ENCODE measurements around the gene GAS7.

GAS7 gene

GRCh38 chr17:9985646-9986045 is 212.8 kb downstream of the GAS7 start:
- DNase-seq (ENCODE audit: low read depth in 1 of 2, low spot score in 1 of 2), result no peak
- no peak overlapping the region for H3K27ac ChIP-seq (replicated peaks)
- TF ChIP-seq POLR2AphosphoS5 (IDR thresholded peaks at IDR 0.05; ENCODE audit: low read depth), result no peak
- TF ChIP-seq SPI1 (IDR thresholded peaks at IDR 0.05; ENCODE audit: borderline replicate concordance, low read depth), result no peak
- TF ChIP-seq, protein P1, sequence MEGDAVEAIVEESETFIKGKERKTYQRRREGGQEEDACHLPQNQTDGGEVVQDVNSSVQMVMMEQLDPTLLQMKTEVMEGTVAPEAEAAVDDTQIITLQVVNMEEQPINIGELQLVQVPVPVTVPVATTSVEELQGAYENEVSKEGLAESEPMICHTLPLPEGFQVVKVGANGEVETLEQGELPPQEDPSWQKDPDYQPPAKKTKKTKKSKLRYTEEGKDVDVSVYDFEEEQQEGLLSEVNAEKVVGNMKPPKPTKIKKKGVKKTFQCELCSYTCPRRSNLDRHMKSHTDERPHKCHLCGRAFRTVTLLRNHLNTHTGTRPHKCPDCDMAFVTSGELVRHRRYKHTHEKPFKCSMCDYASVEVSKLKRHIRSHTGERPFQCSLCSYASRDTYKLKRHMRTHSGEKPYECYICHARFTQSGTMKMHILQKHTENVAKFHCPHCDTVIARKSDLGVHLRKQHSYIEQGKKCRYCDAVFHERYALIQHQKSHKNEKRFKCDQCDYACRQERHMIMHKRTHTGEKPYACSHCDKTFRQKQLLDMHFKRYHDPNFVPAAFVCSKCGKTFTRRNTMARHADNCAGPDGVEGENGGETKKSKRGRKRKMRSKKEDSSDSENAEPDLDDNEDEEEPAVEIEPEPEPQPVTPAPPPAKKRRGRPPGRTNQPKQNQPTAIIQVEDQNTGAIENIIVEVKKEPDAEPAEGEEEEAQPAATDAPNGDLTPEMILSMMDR (IDR thresholded peaks at IDR 0.05; ENCODE audit: insufficient read depth, low read length), result no peak
- TF ChIP-seq, protein P2, sequence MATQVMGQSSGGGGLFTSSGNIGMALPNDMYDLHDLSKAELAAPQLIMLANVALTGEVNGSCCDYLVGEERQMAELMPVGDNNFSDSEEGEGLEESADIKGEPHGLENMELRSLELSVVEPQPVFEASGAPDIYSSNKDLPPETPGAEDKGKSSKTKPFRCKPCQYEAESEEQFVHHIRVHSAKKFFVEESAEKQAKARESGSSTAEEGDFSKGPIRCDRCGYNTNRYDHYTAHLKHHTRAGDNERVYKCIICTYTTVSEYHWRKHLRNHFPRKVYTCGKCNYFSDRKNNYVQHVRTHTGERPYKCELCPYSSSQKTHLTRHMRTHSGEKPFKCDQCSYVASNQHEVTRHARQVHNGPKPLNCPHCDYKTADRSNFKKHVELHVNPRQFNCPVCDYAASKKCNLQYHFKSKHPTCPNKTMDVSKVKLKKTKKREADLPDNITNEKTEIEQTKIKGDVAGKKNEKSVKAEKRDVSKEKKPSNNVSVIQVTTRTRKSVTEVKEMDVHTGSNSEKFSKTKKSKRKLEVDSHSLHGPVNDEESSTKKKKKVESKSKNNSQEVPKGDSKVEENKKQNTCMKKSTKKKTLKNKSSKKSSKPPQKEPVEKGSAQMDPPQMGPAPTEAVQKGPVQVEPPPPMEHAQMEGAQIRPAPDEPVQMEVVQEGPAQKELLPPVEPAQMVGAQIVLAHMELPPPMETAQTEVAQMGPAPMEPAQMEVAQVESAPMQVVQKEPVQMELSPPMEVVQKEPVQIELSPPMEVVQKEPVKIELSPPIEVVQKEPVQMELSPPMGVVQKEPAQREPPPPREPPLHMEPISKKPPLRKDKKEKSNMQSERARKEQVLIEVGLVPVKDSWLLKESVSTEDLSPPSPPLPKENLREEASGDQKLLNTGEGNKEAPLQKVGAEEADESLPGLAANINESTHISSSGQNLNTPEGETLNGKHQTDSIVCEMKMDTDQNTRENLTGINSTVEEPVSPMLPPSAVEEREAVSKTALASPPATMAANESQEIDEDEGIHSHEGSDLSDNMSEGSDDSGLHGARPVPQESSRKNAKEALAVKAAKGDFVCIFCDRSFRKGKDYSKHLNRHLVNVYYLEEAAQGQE (IDR thresholded peaks at IDR 0.05; ENCODE audit: insufficient replicate concordance, low read depth), result no peak
- no peak for TF ChIP-seq GABPA (IDR thresholded peaks at IDR 0.05; ENCODE audit: low read depth)
- no peaks in the 10 kb centered on the region for H3K27me3 ChIP-seq (ENCODE audit: insufficient read depth, poor library complexity, severe bottlenecking)
- H3K4me3 ChIP-seq (replicated peaks; ENCODE audit: insufficient read depth, low read length), result no peak overlapping the region

DNA sequence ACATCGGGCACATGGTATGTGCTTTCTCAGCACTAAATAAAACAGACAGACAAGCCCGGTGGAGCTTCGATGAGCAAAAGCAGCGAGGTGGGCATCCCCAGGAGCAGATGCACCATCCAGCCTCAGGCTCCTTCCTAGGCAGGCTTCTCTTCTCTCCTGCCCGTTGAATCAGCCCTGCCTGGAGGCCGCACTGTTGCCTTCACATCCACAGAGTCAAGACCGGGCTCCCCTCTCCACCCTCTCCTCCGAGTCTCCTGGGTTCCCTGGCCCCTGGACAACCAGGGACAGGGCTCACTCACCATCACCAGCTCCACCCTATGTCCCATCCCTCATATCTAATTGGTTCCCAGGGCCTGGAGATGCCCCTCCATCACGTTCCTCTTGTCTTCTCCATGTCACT is 213.6 kb downstream of the GAS7 start:
- Histone ChIP-seq H3K27ac (replicated peaks) (no peak overlapping the region), H3K27me3 (ENCODE audit: insufficient read depth, poor library complexity, severe bottlenecking) (no peaks in the 10 kb centered on the region), H3K4me3 (replicated peaks; ENCODE audit: insufficient read depth, low read length) (no peak overlapping the region)
- DNase-seq (ENCODE audit: low read depth in 1 of 2, low spot score in 1 of 2), result no peak
- TF ChIP-seq, protein P1 (IDR thresholded peaks at IDR 0.05; ENCODE audit: insufficient read depth, low read length), result no peak
- TF ChIP-seq, protein P2 (IDR thresholded peaks at IDR 0.05; ENCODE audit: insufficient replicate concordance, low read depth), result no peak
- TF ChIP-seq SPI1 (IDR thresholded peaks at IDR 0.05; ENCODE audit: borderline replicate concordance, low read depth) (no peak), POLR2AphosphoS5 (IDR thresholded peaks at IDR 0.05; ENCODE audit: low read depth) (no peak), GABPA (IDR thresholded peaks at IDR 0.05; ENCODE audit: low read depth) (no peak)

DNA sequence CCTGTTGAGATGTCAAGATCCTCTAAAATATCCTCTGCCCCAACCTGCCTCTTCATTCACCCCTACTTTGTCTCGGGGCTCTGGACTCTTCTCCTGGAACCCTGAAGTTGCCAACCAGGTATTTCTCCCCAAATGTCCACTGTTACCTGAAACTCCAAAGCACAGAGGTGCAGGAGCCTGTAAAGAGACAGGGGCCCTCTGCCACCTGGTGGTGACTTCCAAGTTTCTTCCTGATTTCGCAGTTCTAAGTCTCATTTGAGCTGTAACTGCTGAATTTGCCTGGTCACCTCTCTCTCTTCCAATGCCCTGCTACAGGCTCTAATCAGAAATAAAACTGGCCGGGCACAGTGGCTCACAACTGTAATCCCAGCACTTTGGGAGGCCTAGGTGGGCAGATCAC is 216.2 kb downstream of the GAS7 start:
- Histone ChIP-seq H3K27me3 (ENCODE audit: insufficient read depth, poor library complexity, severe bottlenecking) (no peaks in the 10 kb centered on the region), H3K4me3 (replicated peaks; ENCODE audit: insufficient read depth, low read length) (no peak overlapping the region), H3K27ac (replicated peaks) (no peak overlapping the region)
- no peak for TF ChIP-seq POLR2AphosphoS5 (IDR thresholded peaks at IDR 0.05; ENCODE audit: low read depth)
- TF ChIP-seq, protein P1 (IDR thresholded peaks at IDR 0.05; ENCODE audit: insufficient read depth, low read length), result no peak
- peak in 1 of 2 experiments; percentile 7 for DNase-seq (ENCODE audit: low read depth in 1 of 2, low spot score in 1 of 2)

GRCh38 chr17:9981344-9981915 is 217.0 kb downstream of the GAS7 start:
- TF ChIP-seq, protein P2 (IDR thresholded peaks at IDR 0.05; ENCODE audit: insufficient replicate concordance, low read depth), result no peak
- TF ChIP-seq GABPA (IDR thresholded peaks at IDR 0.05; ENCODE audit: low read depth) (no peak), SPI1 (IDR thresholded peaks at IDR 0.05; ENCODE audit: borderline replicate concordance, low read depth) (no peak), POLR2AphosphoS5 (IDR thresholded peaks at IDR 0.05; ENCODE audit: low read depth) (no peak)
- TF ChIP-seq, protein P1 (IDR thresholded peaks at IDR 0.05; ENCODE audit: insufficient read depth, low read length), result no peak
- DNase-seq (ENCODE audit: low read depth in 1 of 2, low spot score in 1 of 2), result no peak
- H3K27ac ChIP-seq (replicated peaks), result no peak overlapping the region

More at GRCh38 chr17:9981344-9981915, 217.0 kb downstream of the GAS7 start:
- no peak overlapping the region for H3K4me3 ChIP-seq (replicated peaks; ENCODE audit: insufficient read depth, low read length)
- H3K27me3 ChIP-seq (ENCODE audit: insufficient read depth, poor library complexity, severe bottlenecking), result no peaks in the 10 kb centered on the region
